ENCODE data around the gene GNAT3. TPM values are rescaled to one million over a fixed set of nuclear protein-coding genes. Genes with fewer than 3 reads are reported as not detected.

Gene GNAT3
- not detected in 2 replicates for total RNA-seq (2021)
- percentile 2 among the genes with signal in this experiment for Bru-seq, nascent RNA
- not detected for BruChase-seq, experiment 1, labeled RNA remaining after a 2-hour chase
- BruChase-seq, experiment 2, labeled RNA remaining after a 6-hour chase = not detected
- long read RNA-seq = 0 reads

DNA sequence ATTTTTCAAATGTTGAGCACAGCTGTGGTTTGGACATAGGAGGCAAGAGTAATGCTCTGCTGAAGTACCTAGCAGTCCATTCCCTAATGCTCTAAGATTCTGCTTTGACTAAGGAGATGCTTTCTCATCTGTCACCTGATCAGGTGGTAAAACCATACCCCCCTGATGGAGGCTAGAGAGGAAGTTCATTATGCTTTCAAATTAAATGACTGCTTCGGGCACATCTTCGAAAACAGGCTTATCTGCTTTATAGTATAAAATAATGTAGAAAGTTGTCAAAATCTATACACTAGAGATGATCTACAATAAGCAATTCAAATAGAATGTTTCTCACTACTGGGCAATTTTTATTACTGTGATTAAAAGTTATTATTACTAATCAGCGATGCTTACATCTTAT is at the start of gene GNAT3:
GNAT3 (minus strand) TSS at position 101 of the 400 bp plus-strand sequence. CDS start 138 bp downstream, outside the sequence.
- no peak within 1 kb of the TSS for H3K27ac ChIP-seq (ENCODE audit: low read depth, low read length, poor library complexity, severe bottlenecking)
- H3K27me3 ChIP-seq (replicated peaks; ENCODE audit: insufficient read depth, low read depth, low read length, poor library complexity) = no peaks in the 10 kb centered on the region
- ChIA-PET CTCF (no interaction called here), POLR2A (ENCODE audit: low non-redundant PET) (no interaction called here)
- no peak within 1 kb of the TSS for H3K4me3 ChIP-seq (ENCODE audit: low read depth, low read length, poor library complexity, severe bottlenecking)
- intact Hi-C loops (cut with micrococcal nuclease; ENCODE audit: unreplicated experiment) = no loop called here
- no peaks in the 10 kb centered on the region for H3K4me1 ChIP-seq (ENCODE audit: insufficient read depth, low read length, poor library complexity, severe bottlenecking)
- TF ChIP-seq, protein P1, sequence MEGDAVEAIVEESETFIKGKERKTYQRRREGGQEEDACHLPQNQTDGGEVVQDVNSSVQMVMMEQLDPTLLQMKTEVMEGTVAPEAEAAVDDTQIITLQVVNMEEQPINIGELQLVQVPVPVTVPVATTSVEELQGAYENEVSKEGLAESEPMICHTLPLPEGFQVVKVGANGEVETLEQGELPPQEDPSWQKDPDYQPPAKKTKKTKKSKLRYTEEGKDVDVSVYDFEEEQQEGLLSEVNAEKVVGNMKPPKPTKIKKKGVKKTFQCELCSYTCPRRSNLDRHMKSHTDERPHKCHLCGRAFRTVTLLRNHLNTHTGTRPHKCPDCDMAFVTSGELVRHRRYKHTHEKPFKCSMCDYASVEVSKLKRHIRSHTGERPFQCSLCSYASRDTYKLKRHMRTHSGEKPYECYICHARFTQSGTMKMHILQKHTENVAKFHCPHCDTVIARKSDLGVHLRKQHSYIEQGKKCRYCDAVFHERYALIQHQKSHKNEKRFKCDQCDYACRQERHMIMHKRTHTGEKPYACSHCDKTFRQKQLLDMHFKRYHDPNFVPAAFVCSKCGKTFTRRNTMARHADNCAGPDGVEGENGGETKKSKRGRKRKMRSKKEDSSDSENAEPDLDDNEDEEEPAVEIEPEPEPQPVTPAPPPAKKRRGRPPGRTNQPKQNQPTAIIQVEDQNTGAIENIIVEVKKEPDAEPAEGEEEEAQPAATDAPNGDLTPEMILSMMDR (conservative IDR thresholded peaks at IDR 0.05; ENCODE audit: low read depth, low read length) = no peak
- TF ChIP-seq EZH2 (IDR thresholded peaks at IDR 0.05; ENCODE audit: borderline replicate concordance, low read depth, low read length, poor library complexity, severe bottlenecking) = no peak
- BruUV-seq (replicated peaks) = no TSS peak
- no peak for DNase-seq (ENCODE audit: low spot score)
- H3K9me3 ChIP-seq (ENCODE audit: low read depth, low read length, poor library complexity, severe bottlenecking) = no peaks in the 10 kb centered on the region
- H3K36me3 ChIP-seq (ENCODE audit: insufficient read depth, low read length, poor library complexity, severe bottlenecking) = no peaks in the 10 kb centered on the region

DNA sequence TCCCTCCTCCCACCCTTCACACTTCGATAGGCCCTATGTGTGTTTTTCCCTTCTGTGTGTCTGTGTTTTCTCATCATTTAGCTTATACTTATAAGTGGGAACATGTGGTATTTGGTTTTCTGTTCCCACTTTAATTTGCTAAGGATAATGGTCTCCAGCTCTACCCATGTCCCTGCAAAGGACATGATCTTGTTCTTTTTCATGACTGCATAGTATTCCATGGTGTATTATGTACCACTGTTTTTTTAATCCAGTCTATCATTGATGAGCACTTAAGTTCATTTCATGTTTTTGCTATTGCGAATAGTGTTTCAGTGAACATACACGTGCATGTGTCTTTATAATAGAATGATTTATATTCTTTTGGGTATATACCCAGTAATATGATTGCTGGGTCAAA is 46.3 kb upstream of the GNAT3 start:
- Histone ChIP-seq H3K36me3 (ENCODE audit: insufficient read depth, low read length, poor library complexity, severe bottlenecking) (no peaks in the 10 kb centered on the region), H3K27ac (ENCODE audit: low read depth, low read length, poor library complexity, severe bottlenecking) (no peak overlapping the region), H3K4me1 (ENCODE audit: insufficient read depth, low read length, poor library complexity, severe bottlenecking) (no peaks in the 10 kb centered on the region), H3K9me3 (ENCODE audit: low read depth, low read length, poor library complexity, severe bottlenecking) (peaks cover 9% of the 10 kb centered on the region), H3K4me3 (ENCODE audit: low read depth, low read length, poor library complexity, severe bottlenecking) (no peak overlapping the region), H3K27me3 (replicated peaks; ENCODE audit: insufficient read depth, low read depth, low read length, poor library complexity) (no peaks in the 10 kb centered on the region)
- ChIA-PET POLR2A (ENCODE audit: low non-redundant PET) (no interaction called here), CTCF (no interaction called here)
- BruUV-seq (replicated peaks) = no TSS peak
- no peak for DNase-seq (ENCODE audit: low spot score)
- intact Hi-C loops (cut with micrococcal nuclease; ENCODE audit: unreplicated experiment) = no loop called here
- TF ChIP-seq EZH2 (IDR thresholded peaks at IDR 0.05; ENCODE audit: borderline replicate concordance, low read depth, low read length, poor library complexity, severe bottlenecking) = no peak

DNA sequence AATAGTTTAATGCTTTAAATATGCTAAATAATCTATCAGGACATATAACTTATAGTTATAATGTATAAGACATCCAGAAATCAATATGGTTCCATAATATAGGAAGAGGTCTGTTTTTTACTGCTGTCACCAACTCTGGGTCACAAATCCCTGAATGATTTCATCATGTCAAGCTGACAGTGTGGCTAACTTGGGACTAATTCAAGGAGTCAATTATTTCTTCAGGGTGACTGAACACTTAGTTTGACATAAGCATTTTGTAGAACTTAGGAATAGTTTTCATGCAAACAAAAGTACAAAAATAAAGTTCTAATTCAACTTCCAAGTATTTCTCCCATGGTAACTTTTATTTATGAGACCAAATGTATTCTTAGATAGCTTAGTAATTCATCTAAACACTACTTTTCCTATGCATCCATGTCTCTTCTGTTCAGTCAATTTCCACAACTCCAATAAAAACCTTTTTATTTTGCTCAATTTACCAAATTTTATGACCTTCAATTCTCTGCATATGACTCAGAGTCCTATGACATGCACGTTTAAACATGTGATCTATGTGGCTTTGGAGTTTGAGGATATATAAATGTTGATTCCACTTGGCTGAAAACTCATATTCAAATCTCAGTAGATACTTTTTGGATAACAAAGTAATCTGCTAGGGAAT is 40.3 kb upstream of the GNAT3 start:
- POLR2A ChIA-PET (ENCODE audit: low non-redundant PET) = no interaction called here

More for the DNA sequence above, 40.3 kb upstream of the GNAT3 start:
- H3K27ac ChIP-seq (ENCODE audit: low read depth, low read length, poor library complexity, severe bottlenecking) = no peak overlapping the region
- H3K4me3 ChIP-seq (ENCODE audit: low read depth, low read length, poor library complexity, severe bottlenecking) = no peak overlapping the region
- H3K9me3 ChIP-seq (ENCODE audit: low read depth, low read length, poor library complexity, severe bottlenecking) = no peaks in the 10 kb centered on the region
- no TSS peak for BruUV-seq (replicated peaks)
- peak; percentile 6 for DNase-seq (ENCODE audit: low spot score)
- CTCF ChIA-PET = no interaction called here
- no peaks in the 10 kb centered on the region for H3K27me3 ChIP-seq (replicated peaks; ENCODE audit: insufficient read depth, low read depth, low read length, poor library complexity)
- TF ChIP-seq, protein P1 (conservative IDR thresholded peaks at IDR 0.05; ENCODE audit: low read depth, low read length) = no peak
- TF ChIP-seq EZH2 (IDR thresholded peaks at IDR 0.05; ENCODE audit: borderline replicate concordance, low read depth, low read length, poor library complexity, severe bottlenecking) = no peak
- intact Hi-C loops (cut with micrococcal nuclease; ENCODE audit: unreplicated experiment) = no loop called here
- H3K4me1 ChIP-seq (ENCODE audit: insufficient read depth, low read length, poor library complexity, severe bottlenecking) = peaks cover 2% of the 10 kb centered on the region
- no peaks in the 10 kb centered on the region for H3K36me3 ChIP-seq (ENCODE audit: insufficient read depth, low read length, poor library complexity, severe bottlenecking)

Measured in A673 (cell line).